WERI-Rb-1 (cell line): ENCODE data around the gene ANAPC5.
A peak's percentile ranks its signal among the peaks of the same experiment; 100 is the strongest.

Experiments used
- DNase-seq: peaks from one replicate; pipeline ENCODE4 v3.0.0-alpha.2; 2020
- H3K27ac ChIP-seq: fragments of 250-450 bp; sonication (Bioruptor Pico); 2 replicates; pipeline ENCODE4 v1.5.1; 2020; ENCODE audit warnings: mild to moderate bottlenecking, moderate library complexity
- H3K27me3 ChIP-seq: fragments of 250-450 bp; sonication (Bioruptor Pico); 2 replicates; pipeline ENCODE4 v1.5.1; 2021; ENCODE audit warnings: mild to moderate bottlenecking, low read depth, moderate library complexity; ENCODE audit not compliant: insufficient read depth, severe bottlenecking
- H3K36me3 ChIP-seq: fragments of 250-450 bp; sonication (Bioruptor Pico); 2 replicates; pipeline ENCODE4 v1.5.1; 2020; ENCODE audit warnings: mild to moderate bottlenecking, moderate library complexity
- H3K4me3 ChIP-seq: 2 replicates; pipeline ENCODE4 v1.5.1; 2011; ENCODE audit warnings: low read depth, mild to moderate bottlenecking, control low read depth, low read length
- H3K9me3 ChIP-seq: fragments of 250-450 bp; sonication (Bioruptor Pico); 2 replicates; pipeline ENCODE4 v1.5.1; 2021; ENCODE audit warnings: mild to moderate bottlenecking, moderate library complexity; ENCODE audit not compliant: severe bottlenecking
- TF ChIP-seq, protein P1 (sequence below): IDR thresholded peaks from 2 replicates; pipeline ENCODE4 v1.5.1; 2011; ENCODE audit warnings: low read depth, mild to moderate bottlenecking, control low read depth, inconsistent platforms, low read length

The ANAPC5 gene

DNA sequence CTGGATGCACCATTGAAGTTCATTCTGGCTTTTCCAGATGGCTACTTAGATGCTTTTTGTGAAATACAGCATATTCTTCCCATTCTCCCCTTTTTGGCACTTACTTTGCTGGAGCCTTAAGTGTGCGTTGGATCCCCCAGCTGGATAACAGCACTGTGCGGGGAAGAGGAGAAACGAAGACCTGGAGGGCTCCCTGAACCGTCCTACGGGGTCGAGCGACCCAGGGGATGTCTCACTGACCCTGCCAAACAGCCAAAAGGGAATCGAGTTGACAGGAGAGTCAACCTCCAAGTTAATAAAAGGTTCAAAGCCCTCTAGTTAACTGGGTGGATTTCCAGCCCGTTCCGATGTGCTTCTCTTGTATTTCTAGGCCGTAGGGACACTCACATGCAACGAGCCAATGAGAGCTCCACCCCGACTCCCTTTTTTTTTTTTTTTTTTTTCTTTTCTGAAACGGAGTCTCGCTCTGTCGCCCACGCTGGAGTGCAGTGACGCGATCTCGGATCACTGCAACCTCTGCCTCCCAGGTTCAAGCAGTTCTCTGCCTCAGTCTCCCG is 54.7 kb downstream of the ANAPC5 start:
- Histone ChIP-seq H3K27ac (peak overlapping the region; percentile 96), H3K27me3 (no peaks in the 10 kb centered on the region), H3K9me3 (no peaks in the 10 kb centered on the region), H3K4me3 (peak overlapping the region; percentile 51), H3K36me3 (peaks cover 7% of the 10 kb centered on the region; the same call in 1 of the 2 replicates)
- peak; percentile 18 for DNase-seq
- TF ChIP-seq, protein P1, sequence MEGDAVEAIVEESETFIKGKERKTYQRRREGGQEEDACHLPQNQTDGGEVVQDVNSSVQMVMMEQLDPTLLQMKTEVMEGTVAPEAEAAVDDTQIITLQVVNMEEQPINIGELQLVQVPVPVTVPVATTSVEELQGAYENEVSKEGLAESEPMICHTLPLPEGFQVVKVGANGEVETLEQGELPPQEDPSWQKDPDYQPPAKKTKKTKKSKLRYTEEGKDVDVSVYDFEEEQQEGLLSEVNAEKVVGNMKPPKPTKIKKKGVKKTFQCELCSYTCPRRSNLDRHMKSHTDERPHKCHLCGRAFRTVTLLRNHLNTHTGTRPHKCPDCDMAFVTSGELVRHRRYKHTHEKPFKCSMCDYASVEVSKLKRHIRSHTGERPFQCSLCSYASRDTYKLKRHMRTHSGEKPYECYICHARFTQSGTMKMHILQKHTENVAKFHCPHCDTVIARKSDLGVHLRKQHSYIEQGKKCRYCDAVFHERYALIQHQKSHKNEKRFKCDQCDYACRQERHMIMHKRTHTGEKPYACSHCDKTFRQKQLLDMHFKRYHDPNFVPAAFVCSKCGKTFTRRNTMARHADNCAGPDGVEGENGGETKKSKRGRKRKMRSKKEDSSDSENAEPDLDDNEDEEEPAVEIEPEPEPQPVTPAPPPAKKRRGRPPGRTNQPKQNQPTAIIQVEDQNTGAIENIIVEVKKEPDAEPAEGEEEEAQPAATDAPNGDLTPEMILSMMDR = no peak

DNA sequence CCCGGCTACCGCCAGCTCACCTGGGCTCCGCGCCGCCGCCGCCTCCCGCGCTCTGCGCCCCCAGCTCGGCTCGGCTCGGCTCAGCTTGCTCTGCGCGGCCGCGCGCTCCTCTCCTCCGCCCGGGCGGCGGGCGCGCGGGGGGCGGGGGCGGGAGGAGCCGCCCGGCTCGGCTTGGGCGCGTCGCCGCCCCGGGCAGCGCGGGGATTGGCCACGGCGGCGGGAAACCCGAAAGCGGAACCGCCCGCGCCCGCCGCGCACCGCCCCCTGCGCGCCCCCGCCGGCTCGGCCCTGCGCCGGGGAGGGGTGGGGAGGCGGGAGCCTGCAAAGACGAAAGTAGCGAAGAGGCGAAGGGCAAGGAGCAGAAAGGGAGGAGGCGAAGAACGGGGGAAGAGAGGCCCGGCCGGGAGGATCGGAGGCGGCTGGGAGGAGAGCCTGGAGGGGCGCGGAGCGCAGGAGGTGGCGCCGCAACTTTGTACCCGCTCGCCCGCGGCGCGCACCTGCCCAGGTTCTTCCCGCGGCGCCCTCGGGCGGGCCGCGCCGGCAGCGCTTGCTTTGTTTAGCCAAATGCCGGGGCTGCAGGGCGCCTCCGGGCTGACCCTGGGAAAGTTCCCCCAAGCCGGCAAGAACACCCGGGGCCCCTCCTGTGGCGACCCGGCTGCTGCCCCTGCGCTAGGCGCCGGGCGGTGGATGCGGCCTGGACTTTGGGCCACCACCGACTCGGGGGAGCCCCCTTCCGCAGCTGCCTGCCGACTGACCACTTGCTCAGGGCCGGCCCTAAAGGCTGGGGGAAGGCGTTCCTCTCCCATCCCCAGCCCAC is 55.4 kb downstream of the ANAPC5 start, which contains the start of gene CAMKK2:
TSS of gene CAMKK2 (minus strand) at position 92 of the 817 bp plus-strand sequence. CDS start 22,183 bp downstream, outside the sequence.
- Histone ChIP-seq H3K36me3 (peaks cover 12% of the 10 kb centered on the region; the same call in 1 of the 2 replicates), H3K9me3 (no peaks in the 10 kb centered on the region), H3K4me3 (peak within 1 kb of the TSS; percentile 96), H3K27ac (peak within 1 kb of the TSS; percentile 96), H3K27me3 (no peaks in the 10 kb centered on the region)
- DNase-seq = peak; percentile 84
- TF ChIP-seq, protein P1 = 0 out of 2 replicates have a peak, but pooled peaks have one; percentile 10

DNA sequence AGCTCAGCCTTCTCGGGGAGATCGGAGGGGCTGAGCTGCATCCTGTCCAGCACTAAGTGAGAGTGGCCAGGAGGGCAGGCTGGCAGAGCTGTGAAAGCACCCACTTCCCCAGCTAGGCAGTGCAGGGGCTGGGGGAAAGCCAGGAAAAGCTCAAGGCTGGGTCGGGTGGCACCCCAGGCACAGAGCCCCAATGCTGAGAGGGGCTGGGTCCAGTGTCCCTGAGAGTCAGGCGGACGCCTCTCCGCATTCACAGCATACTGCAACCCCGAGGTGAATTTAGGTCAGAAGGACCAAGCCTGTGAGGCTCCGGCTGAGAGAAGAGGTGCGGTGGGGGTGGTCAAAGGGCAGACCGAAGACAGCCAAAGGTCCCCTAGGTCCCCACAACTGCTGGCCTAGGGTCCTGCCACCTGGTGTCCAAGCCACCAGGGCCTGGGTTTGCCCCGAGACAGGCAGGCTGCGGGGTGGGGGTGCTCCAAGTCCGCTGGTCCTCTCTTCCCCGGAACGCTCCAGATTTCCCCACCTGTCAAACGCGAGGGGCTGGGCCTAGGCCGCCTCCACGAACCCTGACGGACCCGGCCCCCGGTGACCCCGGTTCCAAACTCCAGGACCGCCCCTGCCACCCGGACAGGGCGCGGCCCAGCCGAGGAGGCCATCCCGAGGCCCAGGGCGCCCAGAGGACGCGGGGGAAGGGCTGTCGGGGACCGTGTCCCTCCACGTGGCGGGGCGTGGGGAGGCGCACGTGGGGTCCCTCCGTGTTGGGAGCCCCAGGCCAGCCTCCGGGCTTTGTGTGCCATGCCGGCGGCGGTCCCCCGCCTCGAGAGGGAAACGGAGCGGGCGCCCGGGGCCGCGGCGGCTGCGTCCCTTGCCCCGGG is 56.2 kb downstream of the ANAPC5 start:
- peaks cover 19% of the 10 kb centered on the region for H3K36me3 ChIP-seq
- peak; percentile 35 for DNase-seq
- peak overlapping the region; percentile 85 for H3K27ac ChIP-seq
- H3K27me3 ChIP-seq = no peaks in the 10 kb centered on the region
- TF ChIP-seq, protein P1 = 0 out of 2 replicates have a peak, but pooled peaks have one; percentile 17
- peak overlapping the region; percentile 96 for H3K4me3 ChIP-seq
- no peaks in the 10 kb centered on the region for H3K9me3 ChIP-seq

DNA sequence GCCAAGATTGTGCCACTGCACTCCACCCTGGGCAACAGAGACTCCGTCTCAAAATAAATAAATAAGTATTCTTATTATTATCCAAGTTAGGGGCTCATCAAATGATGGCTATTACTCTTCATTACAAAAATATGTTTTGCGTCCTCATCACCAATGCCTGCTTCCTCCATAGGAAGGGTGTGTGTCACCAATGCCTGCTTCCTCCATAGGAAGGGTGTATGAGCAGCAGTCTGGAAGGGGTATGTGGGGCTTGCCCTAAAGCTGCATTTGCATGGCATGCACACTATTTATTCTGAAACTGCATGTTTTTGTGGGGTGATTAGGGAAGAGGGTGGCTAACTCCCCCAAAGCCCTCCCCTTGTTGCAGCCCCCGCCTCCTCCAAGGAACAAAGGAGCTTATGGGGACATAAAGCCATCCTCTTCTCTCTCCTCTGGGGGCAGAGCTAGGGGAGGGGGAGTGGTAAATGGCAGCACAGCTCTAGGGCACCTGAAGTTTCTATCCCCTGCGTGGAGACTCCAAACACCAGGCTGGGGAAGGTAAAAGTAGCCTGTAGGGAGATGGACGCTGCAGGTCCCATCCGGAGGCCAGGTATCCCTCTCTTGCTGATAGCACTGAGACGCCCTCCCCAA is 57.0 kb downstream of the ANAPC5 start:
- TF ChIP-seq, protein P1 = no peak
- Histone ChIP-seq H3K9me3 (no peaks in the 10 kb centered on the region), H3K27ac (peak overlapping the region; percentile 85), H3K27me3 (no peaks in the 10 kb centered on the region), H3K4me3 (peak overlapping the region; percentile 96), H3K36me3 (peaks cover 24% of the 10 kb centered on the region)
- DNase-seq = peak; percentile 48

DNA sequence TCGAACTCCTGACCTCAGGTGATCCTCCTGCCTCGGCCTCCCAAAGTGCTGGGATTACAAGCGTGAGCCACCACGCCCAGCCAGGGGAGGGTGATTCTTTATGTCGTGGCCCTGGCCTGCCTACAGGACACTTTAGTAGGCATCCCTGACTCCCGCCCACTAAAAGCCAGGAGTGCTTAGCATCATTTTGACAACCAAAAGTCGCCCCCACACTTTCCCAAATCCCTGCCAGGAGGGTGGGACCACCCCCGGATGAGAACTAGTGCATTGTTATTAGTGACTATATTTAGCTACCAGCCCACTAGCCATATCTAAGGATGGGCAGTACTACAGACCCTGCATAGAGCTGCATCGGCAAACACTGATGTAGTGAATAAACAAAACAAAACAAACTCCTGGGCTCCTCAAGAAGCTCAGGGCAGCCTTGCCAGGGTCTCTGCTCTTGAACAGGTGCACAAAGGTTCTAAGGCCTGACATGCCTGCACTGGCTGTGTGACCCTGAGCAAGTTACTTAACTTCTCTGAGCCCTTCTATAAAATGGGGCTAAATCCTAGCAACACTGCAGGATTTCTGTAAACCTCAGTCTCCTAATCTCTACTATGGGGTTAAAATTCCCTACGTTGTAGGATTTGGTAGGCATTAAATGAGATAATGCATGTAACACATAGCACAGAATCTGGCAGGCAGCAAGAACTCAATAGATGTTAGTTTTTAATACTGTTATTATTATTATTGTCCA is 57.9 kb downstream of the ANAPC5 start:
- H3K4me3 ChIP-seq = no peak overlapping the region
- TF ChIP-seq, protein P1 = no peak

More for the DNA sequence above, 57.9 kb downstream of the ANAPC5 start:
- Histone ChIP-seq H3K27me3 (no peaks in the 10 kb centered on the region), H3K9me3 (no peaks in the 10 kb centered on the region), H3K27ac (no peak overlapping the region), H3K36me3 (peaks cover 24% of the 10 kb centered on the region)
- no peak for DNase-seq
